Vagina (tissue), 2 donors: Measurements from ENCODE around the gene INPP5A.

Source experiments
- POLR2A ChIP-seq, 2 donors: fragments of 450-650 bp; IDR thresholded peaks; one replicate each; pipeline ENCODE4 v1.6.1; 2017; ENCODE audit warnings: antibody characterized with exemption in 2 of 2, mild to moderate bottlenecking in 2 of 2, moderate library complexity in 2 of 2
- POLR2AphosphoS5 ChIP-seq, 2 donors: sonication (generic); formaldehyde crosslinking; IDR thresholded peaks; one replicate each; pipeline ENCODE4 v1.9.0; 2017; ENCODE audit warnings: antibody characterized with exemption in 2 of 2, mild to moderate bottlenecking in 2 of 2, low read depth in 1 of 2; ENCODE audit not compliant: insufficient read depth in 1 of 2
- TF ChIP-seq, protein P1 (sequence below), 3 experiments: fragments of 450-650 bp in 2 of 3; fragments of 200-600 bp in 1 of 3; sonication (generic) in 1 of 3; IDR thresholded peaks; one replicate each; pipeline ENCODE4 v1.5.1; 2017 to 2019; ENCODE audit warnings: antibody characterized with exemption in 3 of 3, mild to moderate bottlenecking in 2 of 3, moderate library complexity in 2 of 3

DNA sequence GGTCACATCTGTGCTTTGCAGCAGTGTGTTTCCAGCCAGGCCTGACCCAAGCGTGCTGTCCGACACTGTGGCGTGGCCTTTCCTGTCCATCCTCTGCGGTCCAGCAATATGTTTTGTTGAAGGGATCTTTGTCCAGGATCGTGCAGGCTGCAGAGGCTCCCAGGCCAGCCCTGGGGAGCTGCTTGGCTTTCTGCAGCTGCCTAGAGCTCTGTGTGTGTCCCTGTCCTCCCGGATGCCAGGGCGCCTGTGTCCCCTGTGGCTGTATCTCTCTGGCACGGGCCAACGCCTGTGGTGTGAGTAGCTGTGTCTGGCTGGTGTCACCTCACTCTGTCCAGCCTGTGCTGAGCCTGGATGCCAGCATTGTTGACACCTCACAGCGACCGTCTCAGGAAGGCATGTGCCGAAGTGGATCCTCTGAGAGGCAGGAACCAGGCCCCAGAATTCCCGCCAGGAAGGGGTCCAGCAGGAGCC is 94.5 kb downstream of the INPP5A start:
- TF ChIP-seq POLR2AphosphoS5 (IDR thresholded peaks at IDR 0.05; ENCODE audit: insufficient read depth in 1 of 2, low read depth in 1 of 2) (no peak), POLR2A (IDR thresholded peaks at IDR 0.05) (no peak)
- TF ChIP-seq, protein P1, sequence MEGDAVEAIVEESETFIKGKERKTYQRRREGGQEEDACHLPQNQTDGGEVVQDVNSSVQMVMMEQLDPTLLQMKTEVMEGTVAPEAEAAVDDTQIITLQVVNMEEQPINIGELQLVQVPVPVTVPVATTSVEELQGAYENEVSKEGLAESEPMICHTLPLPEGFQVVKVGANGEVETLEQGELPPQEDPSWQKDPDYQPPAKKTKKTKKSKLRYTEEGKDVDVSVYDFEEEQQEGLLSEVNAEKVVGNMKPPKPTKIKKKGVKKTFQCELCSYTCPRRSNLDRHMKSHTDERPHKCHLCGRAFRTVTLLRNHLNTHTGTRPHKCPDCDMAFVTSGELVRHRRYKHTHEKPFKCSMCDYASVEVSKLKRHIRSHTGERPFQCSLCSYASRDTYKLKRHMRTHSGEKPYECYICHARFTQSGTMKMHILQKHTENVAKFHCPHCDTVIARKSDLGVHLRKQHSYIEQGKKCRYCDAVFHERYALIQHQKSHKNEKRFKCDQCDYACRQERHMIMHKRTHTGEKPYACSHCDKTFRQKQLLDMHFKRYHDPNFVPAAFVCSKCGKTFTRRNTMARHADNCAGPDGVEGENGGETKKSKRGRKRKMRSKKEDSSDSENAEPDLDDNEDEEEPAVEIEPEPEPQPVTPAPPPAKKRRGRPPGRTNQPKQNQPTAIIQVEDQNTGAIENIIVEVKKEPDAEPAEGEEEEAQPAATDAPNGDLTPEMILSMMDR (IDR thresholded peaks at IDR 0.05), result no peak
